Measurements from ENCODE around the gene FZR1. TPM values are rescaled to one million over a fixed set of nuclear protein-coding genes. Genes with fewer than 3 reads are reported as not detected.
A peak's percentile ranks its signal among the peaks of the same experiment; 100 is the strongest.

Gene FZR1
- total and polyA plus RNA-seq, 9 of the 15 experiments (the other 6 are each of a cell fraction or from before 2014, with no cell fraction given), result 0.18 to 48.0 (median 22.2) TPM

DNA sequence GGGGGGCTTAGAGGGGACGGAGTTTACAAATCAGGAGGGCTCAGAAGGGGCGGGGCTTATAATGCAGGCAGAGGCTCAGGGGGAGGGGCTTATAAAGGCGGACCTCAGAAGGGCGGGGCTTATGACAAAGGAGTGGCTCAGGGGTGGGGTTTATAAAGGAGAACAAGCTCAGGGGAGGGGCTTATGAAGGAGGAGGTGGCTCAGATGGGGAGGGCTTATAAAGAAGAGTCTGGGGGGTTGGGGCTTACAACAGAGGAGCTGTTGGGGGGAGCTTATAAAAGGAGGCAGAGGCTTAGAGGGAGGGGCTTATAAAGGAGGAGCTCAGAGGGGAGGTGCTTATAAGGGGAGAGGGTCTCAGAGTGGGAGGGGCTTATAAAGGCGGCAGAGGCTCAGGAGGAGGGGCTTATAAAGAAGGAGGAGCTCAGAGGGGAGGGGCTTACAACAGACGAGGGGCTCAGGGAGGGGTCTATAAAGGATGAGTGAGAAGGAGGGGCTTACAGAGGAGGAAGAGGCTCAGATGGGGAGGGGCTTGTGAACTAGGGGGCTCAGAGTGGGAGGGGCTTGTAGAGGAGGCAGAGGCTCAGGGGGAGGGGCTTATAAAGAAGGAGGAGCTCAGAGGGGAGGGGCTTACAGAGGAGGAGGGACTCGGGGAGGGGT is 26.8 kb upstream of the FZR1 start (continued):
- TF ChIP-seq SMARCB1 (IDR thresholded peaks at IDR 0.05; ENCODE audit: insufficient read length, low read depth), result no peak

DNA sequence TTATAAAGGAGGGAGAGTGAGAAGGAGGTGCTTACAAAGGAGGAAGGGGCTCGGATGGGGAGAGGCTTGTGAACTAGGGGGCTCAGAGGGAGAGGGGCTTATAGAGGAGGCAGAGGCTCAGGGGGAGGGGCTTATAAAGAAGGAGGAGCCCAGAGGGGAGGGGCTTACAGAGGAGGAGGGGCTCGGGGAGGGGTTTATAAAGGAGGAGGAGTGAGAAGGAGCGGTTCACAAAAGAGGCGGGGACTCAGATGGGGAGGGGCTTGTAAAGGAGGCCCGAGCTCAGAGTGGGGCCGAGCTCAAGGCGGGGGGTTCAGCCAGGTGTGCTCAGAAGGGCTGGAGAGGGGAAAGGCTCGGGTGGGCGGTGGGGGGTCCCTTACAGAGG is 26.3 kb upstream of the FZR1 start:
- in situ Hi-C loops (cut with MboI), result no loop called here
- Histone ChIP-seq H3K27ac (ENCODE audit: extremely low read depth, low read depth, low read length) (no peak overlapping the region), H3K9ac (ENCODE audit: insufficient read depth in 1 of 2, low read depth in 2 of 2, low read length in 2 of 2) (peak overlapping the region in 1 of 2 experiments; percentile 81; a peak in 1 of 4 replicates), H2AFZ (ENCODE audit: low read depth, low read length) (peak overlapping the region; percentile 69), H3K79me2 (ENCODE audit: control insufficient read depth, insufficient read depth, low read length) (no peaks in the 10 kb centered on the region), H3K9me1 (ENCODE audit: control insufficient read depth, insufficient read depth, low read length) (no peaks in the 10 kb centered on the region), H3K9me3 (replicated peaks; ENCODE audit: control insufficient read depth, insufficient read depth, low read depth, low read length) (no peaks in the 10 kb centered on the region), H3K4me2 (ENCODE audit: insufficient read depth, low read length) (peak overlapping the region; percentile 80), H3K36me3 (ENCODE audit: control insufficient read depth, insufficient read depth, low read length) (no peaks in the 10 kb centered on the region), H3K27me3 (ENCODE audit: control insufficient read depth in 2 of 2, insufficient read depth in 2 of 2, low read length in 2 of 2) (peaks cover 21 to 27% of the 10 kb centered on the region in 2 experiments; a peak in 4 of 5 replicates), H4K20me1 (replicated peaks; ENCODE audit: control insufficient read depth, insufficient read depth, low read length) (peaks cover 8% of the 10 kb centered on the region; the same call in 1 of the 2 replicates), H3K4me1 (replicated peaks in 1 of 2; ENCODE audit: control insufficient read depth in 2 of 2, insufficient read depth in 2 of 2, low read length in 2 of 2) (peaks cover 11 to 45% of the 10 kb centered on the region in 2 experiments), H3K4me3 (peak overlapping the region; percentile 43)
- no peak for FAIRE-seq
- no TSS peak for BruUV-seq (replicated peaks)
- intact Hi-C loops (cut with micrococcal nuclease), result no loop called here
- CTCF ChIA-PET (ENCODE audit: low intra/inter-chr PET ratio), result no interaction called here
- POLR2A ChIA-PET, result interaction anchor here (0.5 to 1.9 kb wide), 12 partner anchors 9 to 1138 kb away, joined by 3 to 8 read pairs (median 3); partner anchors contain the start of gene DOHH
- peak; percentile 80 to 91 (median 86) for DNase-seq (ENCODE audit: extremely low read depth in 1 of 4, low spot score in 3 of 4)
- 2% methylated on average over 6 of the region's 9 CpGs for WGBS (ENCODE audit: insufficient coverage, low coverage, missing lambda C conversion rate)
- ATAC-seq, result peak; percentile 90
- no peak for TF ChIP-seq TBP (optimal IDR thresholded peaks at IDR 0.05; ENCODE audit: low read depth, low read length)
- TF ChIP-seq, protein P1, sequence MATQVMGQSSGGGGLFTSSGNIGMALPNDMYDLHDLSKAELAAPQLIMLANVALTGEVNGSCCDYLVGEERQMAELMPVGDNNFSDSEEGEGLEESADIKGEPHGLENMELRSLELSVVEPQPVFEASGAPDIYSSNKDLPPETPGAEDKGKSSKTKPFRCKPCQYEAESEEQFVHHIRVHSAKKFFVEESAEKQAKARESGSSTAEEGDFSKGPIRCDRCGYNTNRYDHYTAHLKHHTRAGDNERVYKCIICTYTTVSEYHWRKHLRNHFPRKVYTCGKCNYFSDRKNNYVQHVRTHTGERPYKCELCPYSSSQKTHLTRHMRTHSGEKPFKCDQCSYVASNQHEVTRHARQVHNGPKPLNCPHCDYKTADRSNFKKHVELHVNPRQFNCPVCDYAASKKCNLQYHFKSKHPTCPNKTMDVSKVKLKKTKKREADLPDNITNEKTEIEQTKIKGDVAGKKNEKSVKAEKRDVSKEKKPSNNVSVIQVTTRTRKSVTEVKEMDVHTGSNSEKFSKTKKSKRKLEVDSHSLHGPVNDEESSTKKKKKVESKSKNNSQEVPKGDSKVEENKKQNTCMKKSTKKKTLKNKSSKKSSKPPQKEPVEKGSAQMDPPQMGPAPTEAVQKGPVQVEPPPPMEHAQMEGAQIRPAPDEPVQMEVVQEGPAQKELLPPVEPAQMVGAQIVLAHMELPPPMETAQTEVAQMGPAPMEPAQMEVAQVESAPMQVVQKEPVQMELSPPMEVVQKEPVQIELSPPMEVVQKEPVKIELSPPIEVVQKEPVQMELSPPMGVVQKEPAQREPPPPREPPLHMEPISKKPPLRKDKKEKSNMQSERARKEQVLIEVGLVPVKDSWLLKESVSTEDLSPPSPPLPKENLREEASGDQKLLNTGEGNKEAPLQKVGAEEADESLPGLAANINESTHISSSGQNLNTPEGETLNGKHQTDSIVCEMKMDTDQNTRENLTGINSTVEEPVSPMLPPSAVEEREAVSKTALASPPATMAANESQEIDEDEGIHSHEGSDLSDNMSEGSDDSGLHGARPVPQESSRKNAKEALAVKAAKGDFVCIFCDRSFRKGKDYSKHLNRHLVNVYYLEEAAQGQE (IDR thresholded peaks at IDR 0.05; ENCODE audit: borderline replicate concordance), result no peak
- TF ChIP-seq, protein P1 (CRISPR knock-in tag; IDR thresholded peaks at IDR 0.05; ENCODE audit: low read depth), result no peak
- TF ChIP-seq TSC22D4 (tag; IDR thresholded peaks at IDR 0.05), result no peak
- TF ChIP-seq CBFB (CRISPR knock-in tag; IDR thresholded peaks at IDR 0.05), result no peak
- peak; percentile 71; the same call in 1 of the 2 replicates for TF ChIP-seq ZNF263 (CRISPR knock-in tag; IDR thresholded peaks at IDR 0.05; ENCODE audit: borderline replicate concordance)
- TF ChIP-seq ZNF785 (CRISPR knock-in tag; IDR thresholded peaks at IDR 0.05), result no peak
- TF ChIP-seq POU5F1 (IDR thresholded peaks at IDR 0.05; ENCODE audit: borderline replicate concordance, low read depth, low read length, partially characterized antibody), result no peak
- no peak for TF ChIP-seq ZNF830 (CRISPR knock-in tag; IDR thresholded peaks at IDR 0.05)
- TF ChIP-seq, protein P2, sequence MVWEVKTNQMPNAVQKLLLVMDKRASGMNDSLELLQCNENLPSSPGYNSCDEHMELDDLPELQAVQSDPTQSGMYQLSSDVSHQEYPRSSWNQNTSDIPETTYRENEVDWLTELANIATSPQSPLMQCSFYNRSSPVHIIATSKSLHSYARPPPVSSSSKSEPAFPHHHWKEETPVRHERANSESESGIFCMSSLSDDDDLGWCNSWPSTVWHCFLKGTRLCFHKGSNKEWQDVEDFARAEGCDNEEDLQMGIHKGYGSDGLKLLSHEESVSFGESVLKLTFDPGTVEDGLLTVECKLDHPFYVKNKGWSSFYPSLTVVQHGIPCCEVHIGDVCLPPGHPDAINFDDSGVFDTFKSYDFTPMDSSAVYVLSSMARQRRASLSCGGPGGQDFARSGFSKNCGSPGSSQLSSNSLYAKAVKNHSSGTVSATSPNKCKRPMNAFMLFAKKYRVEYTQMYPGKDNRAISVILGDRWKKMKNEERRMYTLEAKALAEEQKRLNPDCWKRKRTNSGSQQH (CRISPR knock-in tag; IDR thresholded peaks at IDR 0.05), result no peak
- TF ChIP-seq TEAD1 (CRISPR knock-in tag; IDR thresholded peaks at IDR 0.05), result no peak
